Subcutaneous adipose tissue (tissue), 4 donors: ENCODE data around the gene ZBTB33. TPM values are rescaled to one million over a fixed set of nuclear protein-coding genes. Genes with fewer than 3 reads are reported as not detected.

Source experiments
- CTCF ChIP-seq: fragments of 450-650 bp; IDR thresholded peaks from one replicate; pipeline ENCODE4 v1.5.1; 2016; ENCODE audit warnings: low read depth, mild to moderate bottlenecking, control low read depth, antibody characterized with exemption, moderate library complexity
- total RNA-seq, 4 donors: library from RNA; depleted of rRNA; stranded (reverse); fragments of >200 nt; gene quantifications; one replicate each; pipeline ENCODE4 v1.1.0, GENCODE V29; 2016

ZBTB33 gene
- total RNA-seq, 4 donors from 2014 or later, result 10.5 to 22.0 (median 15.2) TPM

GRCh38 chrX:120282697-120283096 is 32.1 kb downstream of the ZBTB33 start:
- no peak for TF ChIP-seq CTCF

- no peak for TF ChIP-seq CTCF
These were observed 36.3 kb downstream of the ZBTB33 start for GRCh38 chrX:120286733-120287512.

- no peak for TF ChIP-seq CTCF
These were observed 37.0 kb downstream of the ZBTB33 start for GRCh38 chrX:120287513-120288112.

GRCh38 chrX:120290107-120290506 is 39.5 kb downstream of the ZBTB33 start:
- no peak for TF ChIP-seq CTCF

- TF ChIP-seq CTCF, result no peak
These were observed 40.6 kb downstream of the ZBTB33 start for GRCh38 chrX:120291211-120291610.

- no peak for TF ChIP-seq CTCF
These were observed 42.4 kb downstream of the ZBTB33 start for GRCh38 chrX:120293015-120293414.

GRCh38 chrX:120294651-120295050 is 44.0 kb downstream of the ZBTB33 start:
- no peak for TF ChIP-seq CTCF
